Calu3 (cell line): Measurements from ENCODE around the gene ZBTB14. TPM values are rescaled to one million over a fixed set of nuclear protein-coding genes. Genes with fewer than 3 reads are reported as not detected.

Experiments used
- BruUV-seq: library from RNA; stranded (reverse); fragments of 400-500 nt; replicated peaks from 2 replicates; lab custom pipeline; 2021; lab: Mats Ljungman, UMichigan
- CTCF ChIA-PET: fragments of 300-600 bp; sonication (Branson Sonifier 250); formaldehyde crosslinking; loops from one replicate; lab custom pipeline; 2022; ENCODE audit warnings: antibody characterized with exemption; lab: Charles Lee
- DNase-seq: peaks from one replicate; pipeline ENCODE4 v3.0.0; 2022
- H3K27ac Mint-ChIP-seq: one replicate; pipeline ENCODE4 v1.8.0; 2022; ENCODE audit warnings: mixed read lengths; ENCODE audit not compliant: unreplicated experiment
- H3K27me3 Mint-ChIP-seq: one replicate; pipeline ENCODE4 v1.8.0; 2022; ENCODE audit warnings: mixed read lengths; ENCODE audit not compliant: unreplicated experiment
- H3K36me3 Mint-ChIP-seq: one replicate; pipeline ENCODE4 v1.8.0; 2022; ENCODE audit warnings: mild to moderate bottlenecking, moderate library complexity, mixed read lengths; ENCODE audit not compliant: insufficient read depth, unreplicated experiment
- H3K4me1 Mint-ChIP-seq: one replicate; pipeline ENCODE4 v1.8.0; 2022; ENCODE audit warnings: mild to moderate bottlenecking, low read depth, mixed read lengths; ENCODE audit not compliant: unreplicated experiment
- H3K4me3 Mint-ChIP-seq: one replicate; pipeline ENCODE4 v1.8.0; 2022; ENCODE audit warnings: mild to moderate bottlenecking, low read depth, moderate library complexity, mixed read lengths; ENCODE audit not compliant: unreplicated experiment
- H3K9me3 Mint-ChIP-seq: one replicate; pipeline ENCODE4 v1.8.0; 2022; ENCODE audit warnings: low read depth, mixed read lengths; ENCODE audit not compliant: unreplicated experiment
- CTCF ChIP-seq: fragments of 200-600 bp; IDR thresholded peaks from one replicate; pipeline ENCODE4 v1.8.0; 2022; ENCODE audit warnings: antibody characterized with exemption; ENCODE audit not compliant: unreplicated experiment
- intact Hi-C: fragments of 100-400 bp; cut with micrococcal nuclease; formaldehyde crosslinking; loops from one replicate; pipeline ENCODE4 v1.10.0; 2022; ENCODE audit not compliant: unreplicated experiment
- total RNA-seq: library from RNA; stranded (reverse); gene quantifications from 2 replicates; pipeline ENCODE4 v1.2.3, GENCODE V29; 2022

ZBTB14 gene
- total RNA-seq, 1 experiment from 2014 or later: 12.9 TPM

GRCh38 chr18:5244941-5245340 lies 50.6 kb downstream of the ZBTB14 start:
- H3K9me3 Mint-ChIP-seq: no peaks in the 10 kb centered on the region
- no peak for DNase-seq
- no peak overlapping the region for H3K27ac Mint-ChIP-seq
- H3K4me3 Mint-ChIP-seq: no peak overlapping the region
- H3K36me3 Mint-ChIP-seq: peaks cover 17% of the 10 kb centered on the region
- H3K4me1 Mint-ChIP-seq: no peaks in the 10 kb centered on the region
- no peaks in the 10 kb centered on the region for H3K27me3 Mint-ChIP-seq
- TF ChIP-seq CTCF: no peak
- CTCF ChIA-PET: no interaction called here
- no TSS peak for BruUV-seq
- intact Hi-C loops: no loop called here

DNA sequence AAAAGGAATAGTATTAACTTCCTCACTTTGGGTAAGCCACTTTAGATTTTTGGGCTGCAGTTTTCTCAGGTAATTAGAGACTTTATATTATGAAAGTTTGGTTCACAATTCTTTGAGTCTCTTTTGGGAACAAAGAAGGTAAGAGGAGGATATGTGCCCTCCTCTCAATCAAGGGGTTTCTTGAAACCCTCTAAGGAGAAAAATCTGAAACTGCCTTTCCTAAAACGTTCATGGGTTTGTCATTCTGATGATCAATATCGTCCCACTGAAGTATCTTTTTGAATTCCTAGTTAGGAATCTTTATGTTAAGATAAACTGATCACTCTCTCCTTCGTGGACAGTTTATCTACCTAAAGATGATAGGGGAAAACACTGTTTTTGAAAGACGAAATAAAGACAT lies 56.1 kb downstream of the ZBTB14 start:
- Mint-ChIP-seq H3K4me1 (no peaks in the 10 kb centered on the region), H3K27ac (no peak overlapping the region), H3K4me3 (peak overlapping the region; percentile 91), H3K36me3 (peaks cover 34% of the 10 kb centered on the region), H3K9me3 (no peaks in the 10 kb centered on the region), H3K27me3 (no peaks in the 10 kb centered on the region)
- no peak for DNase-seq
- CTCF ChIA-PET: no interaction called here
- TF ChIP-seq CTCF: no peak
- no TSS peak for BruUV-seq
- intact Hi-C loops: loop anchor here (5.0 kb wide), 1 partner anchor 48 kb away; no protein-coding TSS in a partner anchor

Other genes with a start within 250 kb of the ZBTB14 start
- not detected in 2 replicates for gene AKAIN1, start 98.5 kb downstream of the ZBTB14 start, total RNA-seq
- gene EPB41L3, start 248.3 kb upstream of the ZBTB14 start, total RNA-seq: not detected in 2 replicates